SIG-M5 treated with dmso at 0.1 percent for 504 hours (cell line): Measurements from ENCODE around the gene TOPBP1.
"Not testable (repeated sequence)": the region's sequence is repeated elsewhere in the genome, so short reads cannot be mapped to it uniquely, and the experiment has no call there.

Source experiments
- DNase-seq: peaks from one replicate; lab custom pipeline; 2025; ENCODE audit not compliant: unreplicated experiment; lab: John Stamatoyannopoulos, UW

The TOPBP1 gene

DNA sequence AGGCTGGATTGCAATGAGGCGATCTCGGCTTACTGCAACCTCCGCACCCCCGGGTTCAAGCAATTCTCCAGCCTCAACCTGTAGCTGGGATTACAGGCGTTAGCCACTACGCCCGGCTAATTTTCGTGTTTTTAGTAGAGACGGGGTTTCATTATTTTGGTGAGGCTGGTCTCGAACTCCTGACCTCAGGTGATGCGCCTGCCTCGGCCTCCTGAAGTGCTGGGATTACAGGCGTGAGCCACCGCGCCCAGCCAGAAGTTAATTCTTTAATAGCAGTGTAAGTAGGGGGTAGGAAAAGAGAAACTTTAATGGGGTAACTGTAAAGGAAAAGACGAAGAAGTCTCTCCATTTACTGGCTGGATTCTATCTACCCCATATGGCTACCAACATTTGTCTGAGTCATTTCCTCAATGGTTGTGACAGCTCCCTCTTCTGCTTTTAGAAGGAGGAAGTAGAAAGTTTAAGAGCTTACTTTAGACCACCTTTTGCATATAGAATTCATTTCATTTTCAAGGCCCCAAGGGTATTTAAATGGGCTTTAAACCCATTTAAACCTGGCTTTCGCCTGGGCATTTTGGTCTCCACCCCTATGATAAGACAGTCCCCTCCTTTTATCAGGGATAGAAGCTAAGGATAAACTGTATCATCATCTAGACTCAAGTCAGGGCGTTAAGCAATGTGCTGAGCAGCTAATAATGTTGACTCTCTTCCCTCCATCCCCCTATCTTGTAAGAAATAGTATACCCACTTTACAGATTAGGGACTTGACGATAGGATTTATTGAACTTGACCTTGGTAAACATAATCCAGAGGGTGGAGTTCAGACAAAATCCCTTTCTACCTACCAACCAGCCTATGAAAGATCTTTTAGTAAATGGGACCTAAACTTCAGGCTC is 89.3 kb downstream of the TOPBP1 start:
- DNase-seq: no peak

DNA sequence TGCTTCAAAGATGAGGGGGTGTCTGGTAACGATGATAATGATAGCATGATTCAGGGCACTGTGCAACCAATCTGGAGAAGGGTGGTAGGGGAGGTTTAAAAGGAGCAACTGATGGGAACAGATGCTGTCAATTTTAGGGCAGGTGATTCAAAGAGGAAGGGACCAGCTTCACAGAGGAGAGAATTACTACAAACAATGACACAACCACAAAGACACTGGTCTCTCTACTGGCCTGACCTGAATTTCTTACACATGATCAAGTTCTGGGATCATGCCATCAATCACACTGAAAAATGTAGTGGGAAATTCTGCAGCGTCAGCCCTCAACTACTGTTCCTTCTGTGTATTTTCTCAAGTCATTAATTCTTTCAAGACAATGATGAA is 90.8 kb downstream of the TOPBP1 start:
- DNase-seq: no peak

DNA sequence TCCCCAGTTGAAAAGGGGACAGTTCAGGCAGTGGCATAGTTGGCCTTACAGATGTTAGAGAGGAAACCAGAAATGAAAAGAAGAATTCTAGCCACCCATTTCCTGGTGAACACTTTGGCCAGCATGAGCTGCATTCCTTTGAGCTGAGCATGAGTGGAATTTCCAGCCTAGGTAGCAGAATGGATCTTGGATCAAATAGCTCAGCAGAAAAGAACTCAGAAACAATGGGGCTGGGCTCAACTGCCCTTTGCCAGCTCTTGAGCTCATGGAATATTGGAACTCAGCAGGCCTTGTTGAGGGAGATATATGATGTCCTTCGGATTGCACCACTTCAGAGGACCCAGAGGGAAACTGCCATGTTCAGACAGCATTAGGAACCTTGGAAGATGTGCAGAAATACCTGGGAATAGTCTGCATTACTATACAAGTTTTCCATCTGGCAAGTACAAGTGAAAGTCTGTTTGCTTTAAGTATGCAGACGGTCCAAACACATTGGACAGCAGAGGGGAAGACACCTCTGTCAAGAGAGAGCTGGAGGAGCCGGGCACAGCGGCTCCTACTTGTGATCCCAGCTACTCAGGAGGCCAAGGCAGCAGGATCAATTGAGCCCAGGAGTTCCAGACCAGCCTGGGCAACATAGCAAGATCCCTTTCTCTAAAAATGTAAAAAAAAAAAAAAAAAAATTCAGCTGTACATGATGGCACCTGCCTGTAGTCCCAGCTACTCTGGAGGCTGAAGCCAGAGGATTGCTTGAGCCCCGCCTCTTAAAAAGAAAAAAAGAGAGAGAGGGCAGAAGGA is 91.4 kb downstream of the TOPBP1 start:
- no peak for DNase-seq

DNA sequence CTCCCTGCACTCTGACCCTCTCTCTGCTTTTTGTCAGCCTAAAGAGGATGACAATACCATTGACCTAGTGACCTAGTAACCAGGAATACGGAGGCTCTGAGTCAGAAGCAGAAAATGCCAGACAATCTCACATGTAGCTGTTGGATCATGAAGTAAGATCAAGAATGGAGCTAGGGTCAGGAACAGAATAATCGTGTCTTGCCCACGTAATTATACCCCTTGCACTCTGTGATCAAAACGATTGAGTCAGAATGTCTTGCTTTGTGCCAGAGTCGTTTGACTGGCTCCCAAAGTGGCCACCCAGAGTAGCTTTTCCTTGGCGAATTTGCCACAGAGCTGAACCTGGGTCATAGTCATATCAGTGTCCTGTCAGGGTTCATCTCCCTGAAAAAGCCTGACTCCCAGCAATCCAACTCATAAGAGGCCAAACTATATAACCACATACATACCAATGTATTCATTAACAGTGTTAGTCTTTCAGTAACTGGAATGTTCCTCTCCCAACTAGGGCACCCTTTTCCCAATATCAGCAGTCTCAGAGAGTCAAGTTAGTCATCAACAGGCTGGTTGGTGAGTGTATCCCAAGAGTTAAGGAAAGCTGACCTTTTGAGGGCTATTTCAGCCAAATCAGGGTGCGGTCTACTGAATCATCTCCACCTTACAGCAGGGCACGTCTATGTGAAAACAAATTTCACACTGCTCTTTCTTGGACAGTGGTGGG is 93.3 kb downstream of the TOPBP1 start:
- DNase-seq: no peak

DNA sequence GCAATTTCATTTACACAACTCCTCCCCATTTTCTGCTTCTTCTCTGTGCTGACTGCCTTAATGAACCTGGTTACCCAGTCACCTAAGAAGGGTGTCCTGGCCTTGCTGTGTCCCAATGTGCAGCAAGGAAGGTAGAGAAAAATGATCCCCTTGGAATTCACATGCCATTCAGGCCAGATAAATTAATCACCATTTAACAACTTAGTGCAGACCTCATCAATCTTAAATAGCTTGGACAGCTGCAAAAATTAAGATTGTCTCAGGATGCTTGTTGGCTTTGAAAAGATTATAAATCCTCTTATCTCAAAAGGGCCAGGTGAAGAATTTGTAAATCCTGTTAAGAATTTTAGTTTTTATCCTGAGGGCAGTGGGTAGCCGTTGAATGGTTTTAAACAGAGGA is 97.9 kb downstream of the TOPBP1 start:
- DNase-seq: no peak

DNA sequence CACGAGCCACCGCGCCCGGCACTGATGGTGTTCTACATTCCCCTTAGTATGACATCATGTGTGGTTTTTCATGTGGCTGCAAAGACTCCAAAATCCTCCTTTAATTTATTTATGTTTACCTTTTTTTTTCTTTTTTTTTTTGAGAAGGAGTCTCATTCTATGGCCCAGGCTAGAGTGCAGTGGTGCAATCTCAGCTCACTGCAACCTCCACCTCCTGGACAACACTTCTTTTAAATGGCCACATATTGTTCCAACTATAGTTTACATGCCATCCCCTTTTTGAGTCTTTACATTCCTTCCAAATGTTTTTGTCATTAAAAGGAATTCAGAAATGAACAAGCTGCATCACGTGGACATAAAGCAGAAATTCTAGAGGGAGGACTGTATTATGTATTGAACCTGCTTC is 98.6 kb downstream of the TOPBP1 start:
- DNase-seq: no peak

DNA sequence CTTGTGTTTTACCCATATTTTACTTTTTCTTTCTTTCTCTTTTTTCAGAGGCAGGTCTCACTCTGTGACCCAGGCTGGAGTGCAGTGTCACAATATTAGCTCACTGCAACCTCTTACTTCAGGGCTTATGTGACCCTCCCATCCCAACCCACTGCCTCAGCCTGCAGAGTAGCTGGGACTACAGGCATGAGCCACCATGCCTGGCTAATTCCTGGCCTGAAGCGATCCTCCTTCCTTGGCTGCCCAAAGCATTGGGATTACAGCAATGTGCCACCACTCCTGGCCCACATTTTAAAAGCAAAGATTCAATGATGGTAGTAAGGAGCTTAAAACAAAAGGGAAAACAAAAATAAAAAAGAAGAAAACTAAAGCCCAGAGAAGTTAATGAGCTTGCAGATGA is 99.4 kb downstream of the TOPBP1 start:
- DNase-seq: no peak

DNA sequence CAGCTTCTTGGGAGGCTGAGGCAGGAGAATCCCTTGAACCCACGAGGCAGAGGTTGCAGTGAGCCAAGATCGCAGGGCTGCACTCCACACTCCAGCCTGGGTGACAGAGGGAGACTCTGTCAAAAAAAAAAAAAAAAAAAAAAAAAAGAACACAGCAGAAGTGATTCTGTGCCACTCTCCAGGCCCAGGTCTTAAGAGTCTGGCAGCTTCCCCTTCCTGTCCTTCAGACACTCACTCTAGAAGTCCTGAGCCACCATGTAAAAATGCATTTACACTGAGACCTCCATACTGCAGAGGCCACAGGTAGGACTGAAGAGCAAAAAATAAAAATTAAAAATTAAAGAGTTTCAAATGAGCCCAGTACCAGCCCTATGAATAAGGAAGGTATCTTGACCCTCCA is 100.1 kb downstream of the TOPBP1 start:
- no peak for DNase-seq

DNA sequence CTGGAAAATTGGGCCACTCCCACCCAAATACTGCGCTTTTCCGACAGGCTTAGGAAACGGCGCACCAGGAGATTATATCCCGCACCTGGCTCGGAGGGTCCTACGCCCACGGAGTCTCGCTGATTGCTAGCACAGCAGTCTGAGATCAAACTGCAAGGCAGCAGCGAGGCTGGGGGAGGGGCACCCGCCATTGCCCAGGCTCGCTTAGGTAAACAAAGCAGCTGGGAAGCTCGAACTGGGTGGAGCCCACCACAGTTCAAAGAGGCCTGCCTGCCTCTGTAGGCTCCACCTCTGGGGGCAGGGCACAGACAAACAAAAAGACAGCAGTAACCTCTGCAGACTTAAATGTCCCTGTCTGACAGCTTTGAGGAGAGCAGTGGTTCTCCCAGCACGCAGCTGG is 110.2 kb downstream of the TOPBP1 start:
- not testable (repeated sequence) for DNase-seq
